Keratinocyte (primary cell): ENCODE results near the gene GUSB.
"Not testable (repeated sequence)": the region's sequence is repeated elsewhere in the genome, so short reads cannot be mapped to it uniquely, and the experiment has no call there.

ENCODE experiments used
- EZH2 ChIP-seq: IDR thresholded peaks from one replicate; pipeline ENCODE4 v1.6.1; 2012; ENCODE audit warnings: inconsistent platforms, mild to moderate bottlenecking, low read length, moderate library complexity
- TF ChIP-seq, protein P1 (sequence below), 3 experiments: IDR thresholded peaks in 1 of 3; conservative IDR thresholded peaks in 1 of 3; optimal IDR thresholded peaks in 1 of 3; 2 replicates in 2 of 3; 3 replicates in 1 of 3; pipeline versions ENCODE3 to v1.5.1; 2011; ENCODE audit warnings: low read length in 3 of 3, mild to moderate bottlenecking in 3 of 3, moderate library complexity in 2 of 3, control low read depth in 1 of 3, inconsistent platforms in 1 of 3; ENCODE audit not compliant: insufficient read depth in 2 of 3; ENCODE audit errors: extremely low read depth in 1 of 3

DNA sequence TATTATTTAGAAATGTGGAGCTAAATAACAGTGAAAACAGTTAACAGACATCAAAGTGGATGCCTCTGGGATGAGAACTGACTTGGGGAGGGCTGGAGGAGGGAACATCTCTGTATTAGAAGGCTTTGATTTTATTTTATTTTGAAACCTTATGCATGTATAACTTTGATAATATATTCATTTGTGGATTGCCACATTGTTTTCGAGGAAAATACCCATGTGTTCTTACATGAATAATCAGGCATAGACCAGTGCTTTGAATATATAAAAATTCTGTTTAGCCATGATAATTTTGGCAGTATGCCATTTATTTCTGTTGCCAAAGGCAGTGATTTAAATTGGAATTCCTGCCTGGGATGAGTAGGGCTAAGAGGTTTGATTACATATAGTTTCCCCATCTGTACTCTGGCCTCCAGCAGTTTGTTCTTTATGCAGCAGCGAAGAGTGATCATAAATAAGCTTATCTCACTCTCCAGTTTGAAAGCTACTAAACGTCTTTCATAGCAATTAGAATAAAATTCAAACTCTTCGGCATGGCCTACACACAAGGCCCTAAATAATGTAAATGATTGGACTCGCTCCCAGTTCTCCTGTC, 18.9 kb upstream of the GUSB start:
- TF ChIP-seq, protein P1, sequence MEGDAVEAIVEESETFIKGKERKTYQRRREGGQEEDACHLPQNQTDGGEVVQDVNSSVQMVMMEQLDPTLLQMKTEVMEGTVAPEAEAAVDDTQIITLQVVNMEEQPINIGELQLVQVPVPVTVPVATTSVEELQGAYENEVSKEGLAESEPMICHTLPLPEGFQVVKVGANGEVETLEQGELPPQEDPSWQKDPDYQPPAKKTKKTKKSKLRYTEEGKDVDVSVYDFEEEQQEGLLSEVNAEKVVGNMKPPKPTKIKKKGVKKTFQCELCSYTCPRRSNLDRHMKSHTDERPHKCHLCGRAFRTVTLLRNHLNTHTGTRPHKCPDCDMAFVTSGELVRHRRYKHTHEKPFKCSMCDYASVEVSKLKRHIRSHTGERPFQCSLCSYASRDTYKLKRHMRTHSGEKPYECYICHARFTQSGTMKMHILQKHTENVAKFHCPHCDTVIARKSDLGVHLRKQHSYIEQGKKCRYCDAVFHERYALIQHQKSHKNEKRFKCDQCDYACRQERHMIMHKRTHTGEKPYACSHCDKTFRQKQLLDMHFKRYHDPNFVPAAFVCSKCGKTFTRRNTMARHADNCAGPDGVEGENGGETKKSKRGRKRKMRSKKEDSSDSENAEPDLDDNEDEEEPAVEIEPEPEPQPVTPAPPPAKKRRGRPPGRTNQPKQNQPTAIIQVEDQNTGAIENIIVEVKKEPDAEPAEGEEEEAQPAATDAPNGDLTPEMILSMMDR (optimal IDR thresholded peaks at IDR 0.05 in 1 of 3, IDR thresholded peaks at IDR 0.05 in 1 of 3, conservative IDR thresholded peaks at IDR 0.05 in 1 of 3; ENCODE audit: extremely low read depth in 1 of 3, insufficient read depth in 2 of 3, low read length in 3 of 3): not testable (repeated sequence)
- not testable (repeated sequence) for TF ChIP-seq EZH2
